ENCODE results near the gene FAM174C. TPM values are rescaled to one million over a fixed set of nuclear protein-coding genes. Genes with fewer than 3 reads are reported as not detected.

FAM174C gene
- total RNA-seq, 1 experiment from 2014 or later = 59.4 TPM

DNA sequence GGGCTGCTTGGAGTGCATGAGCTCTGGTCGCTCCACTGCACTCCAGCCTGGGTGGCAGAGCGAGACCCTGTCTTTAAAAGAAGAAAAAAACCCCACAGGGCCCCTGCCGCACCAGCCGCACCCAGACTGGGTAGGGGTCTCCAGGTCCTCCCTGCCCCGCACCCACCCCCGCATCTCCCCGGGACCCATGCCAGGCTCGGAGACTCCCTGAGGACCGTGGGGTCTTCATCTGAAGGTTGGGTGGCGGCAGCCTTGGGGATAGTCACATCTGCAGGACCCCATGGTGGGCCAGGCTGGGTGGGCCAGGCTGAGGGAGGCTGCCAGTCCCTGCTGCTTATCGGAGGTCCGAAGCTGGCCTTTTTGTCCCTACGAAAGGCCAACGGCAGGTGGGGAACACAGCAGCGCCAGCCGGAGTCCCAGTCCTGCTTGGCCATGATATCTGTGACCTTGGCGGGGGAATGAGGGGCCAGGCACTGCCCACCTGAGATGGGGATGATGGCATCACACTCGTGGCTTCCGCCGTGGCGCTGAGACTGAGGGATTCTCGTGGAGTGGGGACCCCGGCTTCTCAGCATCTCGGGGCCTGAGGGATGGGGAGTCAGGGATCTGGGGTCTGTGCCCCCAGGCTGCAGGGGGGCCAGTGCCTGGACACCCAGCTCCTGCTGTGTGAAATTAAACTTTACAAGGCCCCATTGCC is 21.4 kb downstream of the FAM174C start:
- no peak overlapping the region for H3K27ac Mint-ChIP-seq
- no peak for ATAC-seq
- no peak for DNase-seq (ENCODE audit: low spot score)
- POLR2A ChIA-PET = no interaction called here
- CTCF ChIA-PET = no interaction called here
- no peaks in the 10 kb centered on the region for H3K36me3 Mint-ChIP-seq
- no peaks in the 10 kb centered on the region for H3K9me3 Mint-ChIP-seq
- H3K27me3 Mint-ChIP-seq (ENCODE audit: low read depth) = peaks cover 8% of the 10 kb centered on the region
- no peak overlapping the region for H3K4me3 Mint-ChIP-seq
- TF ChIP-seq, protein P1, sequence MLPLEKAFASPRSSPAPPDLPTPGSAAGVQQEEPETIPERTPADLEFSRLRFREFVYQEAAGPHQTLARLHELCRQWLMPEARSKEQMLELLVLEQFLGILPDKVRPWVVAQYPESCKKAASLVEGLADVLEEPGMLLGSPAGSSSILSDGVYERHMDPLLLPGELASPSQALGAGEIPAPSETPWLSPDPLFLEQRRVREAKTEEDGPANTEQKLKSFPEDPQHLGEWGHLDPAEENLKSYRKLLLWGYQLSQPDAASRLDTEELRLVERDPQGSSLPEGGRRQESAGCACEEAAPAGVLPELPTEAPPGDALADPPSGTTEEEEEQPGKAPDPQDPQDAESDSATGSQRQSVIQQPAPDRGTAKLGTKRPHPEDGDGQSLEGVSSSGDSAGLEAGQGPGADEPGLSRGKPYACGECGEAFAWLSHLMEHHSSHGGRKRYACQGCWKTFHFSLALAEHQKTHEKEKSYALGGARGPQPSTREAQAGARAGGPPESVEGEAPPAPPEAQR (CRISPR knock-in tag; IDR thresholded peaks at IDR 0.05) = no peak
- TF ChIP-seq, protein P2, sequence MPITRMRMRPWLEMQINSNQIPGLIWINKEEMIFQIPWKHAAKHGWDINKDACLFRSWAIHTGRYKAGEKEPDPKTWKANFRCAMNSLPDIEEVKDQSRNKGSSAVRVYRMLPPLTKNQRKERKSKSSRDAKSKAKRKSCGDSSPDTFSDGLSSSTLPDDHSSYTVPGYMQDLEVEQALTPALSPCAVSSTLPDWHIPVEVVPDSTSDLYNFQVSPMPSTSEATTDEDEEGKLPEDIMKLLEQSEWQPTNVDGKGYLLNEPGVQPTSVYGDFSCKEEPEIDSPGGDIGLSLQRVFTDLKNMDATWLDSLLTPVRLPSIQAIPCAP (CRISPR knock-in tag; IDR thresholded peaks at IDR 0.05) = no peak
- TF ChIP-seq, protein P3, sequence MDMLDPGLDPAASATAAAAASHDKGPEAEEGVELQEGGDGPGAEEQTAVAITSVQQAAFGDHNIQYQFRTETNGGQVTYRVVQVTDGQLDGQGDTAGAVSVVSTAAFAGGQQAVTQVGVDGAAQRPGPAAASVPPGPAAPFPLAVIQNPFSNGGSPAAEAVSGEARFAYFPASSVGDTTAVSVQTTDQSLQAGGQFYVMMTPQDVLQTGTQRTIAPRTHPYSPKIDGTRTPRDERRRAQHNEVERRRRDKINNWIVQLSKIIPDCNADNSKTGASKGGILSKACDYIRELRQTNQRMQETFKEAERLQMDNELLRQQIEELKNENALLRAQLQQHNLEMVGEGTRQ (CRISPR knock-in tag; IDR thresholded peaks at IDR 0.05) = no peak
- TF ChIP-seq, protein P4, sequence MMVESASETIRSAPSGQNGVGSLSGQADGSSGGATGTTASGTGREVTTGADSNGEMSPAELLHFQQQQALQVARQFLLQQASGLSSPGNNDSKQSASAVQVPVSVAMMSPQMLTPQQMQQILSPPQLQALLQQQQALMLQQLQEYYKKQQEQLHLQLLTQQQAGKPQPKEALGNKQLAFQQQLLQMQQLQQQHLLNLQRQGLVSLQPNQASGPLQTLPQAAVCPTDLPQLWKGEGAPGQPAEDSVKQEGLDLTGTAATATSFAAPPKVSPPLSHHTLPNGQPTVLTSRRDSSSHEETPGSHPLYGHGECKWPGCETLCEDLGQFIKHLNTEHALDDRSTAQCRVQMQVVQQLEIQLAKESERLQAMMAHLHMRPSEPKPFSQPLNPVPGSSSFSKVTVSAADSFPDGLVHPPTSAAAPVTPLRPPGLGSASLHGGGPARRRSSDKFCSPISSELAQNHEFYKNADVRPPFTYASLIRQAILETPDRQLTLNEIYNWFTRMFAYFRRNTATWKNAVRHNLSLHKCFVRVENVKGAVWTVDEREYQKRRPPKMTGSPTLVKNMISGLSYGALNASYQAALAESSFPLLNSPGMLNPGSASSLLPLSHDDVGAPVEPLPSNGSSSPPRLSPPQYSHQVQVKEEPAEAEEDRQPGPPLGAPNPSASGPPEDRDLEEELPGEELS (CRISPR knock-in tag; IDR thresholded peaks at IDR 0.05) = no peak
- TF ChIP-seq EMX1 (CRISPR knock-in tag; IDR thresholded peaks at IDR 0.05) (no peak), CREM (CRISPR knock-in tag; IDR thresholded peaks at IDR 0.05) (no peak), ZNF121 (CRISPR knock-in tag; IDR thresholded peaks at IDR 0.05) (no peak), JUN (CRISPR knock-in tag; IDR thresholded peaks at IDR 0.05) (no peak), FOXJ3 (CRISPR knock-in tag; IDR thresholded peaks at IDR 0.05; ENCODE audit: borderline replicate concordance) (no peak), NFYB (CRISPR knock-in tag; conservative IDR thresholded peaks at IDR 0.05; ENCODE audit: low read depth) (no peak), IRF2 (CRISPR knock-in tag; IDR thresholded peaks at IDR 0.05; ENCODE audit: borderline replicate concordance, low read depth) (no peak), ZNF219 (CRISPR knock-in tag; IDR thresholded peaks at IDR 0.05; ENCODE audit: borderline replicate concordance) (no peak), KAT7 (CRISPR knock-in tag; IDR thresholded peaks at IDR 0.05; ENCODE audit: borderline replicate concordance) (no peak)
- TF ChIP-seq, protein P5, sequence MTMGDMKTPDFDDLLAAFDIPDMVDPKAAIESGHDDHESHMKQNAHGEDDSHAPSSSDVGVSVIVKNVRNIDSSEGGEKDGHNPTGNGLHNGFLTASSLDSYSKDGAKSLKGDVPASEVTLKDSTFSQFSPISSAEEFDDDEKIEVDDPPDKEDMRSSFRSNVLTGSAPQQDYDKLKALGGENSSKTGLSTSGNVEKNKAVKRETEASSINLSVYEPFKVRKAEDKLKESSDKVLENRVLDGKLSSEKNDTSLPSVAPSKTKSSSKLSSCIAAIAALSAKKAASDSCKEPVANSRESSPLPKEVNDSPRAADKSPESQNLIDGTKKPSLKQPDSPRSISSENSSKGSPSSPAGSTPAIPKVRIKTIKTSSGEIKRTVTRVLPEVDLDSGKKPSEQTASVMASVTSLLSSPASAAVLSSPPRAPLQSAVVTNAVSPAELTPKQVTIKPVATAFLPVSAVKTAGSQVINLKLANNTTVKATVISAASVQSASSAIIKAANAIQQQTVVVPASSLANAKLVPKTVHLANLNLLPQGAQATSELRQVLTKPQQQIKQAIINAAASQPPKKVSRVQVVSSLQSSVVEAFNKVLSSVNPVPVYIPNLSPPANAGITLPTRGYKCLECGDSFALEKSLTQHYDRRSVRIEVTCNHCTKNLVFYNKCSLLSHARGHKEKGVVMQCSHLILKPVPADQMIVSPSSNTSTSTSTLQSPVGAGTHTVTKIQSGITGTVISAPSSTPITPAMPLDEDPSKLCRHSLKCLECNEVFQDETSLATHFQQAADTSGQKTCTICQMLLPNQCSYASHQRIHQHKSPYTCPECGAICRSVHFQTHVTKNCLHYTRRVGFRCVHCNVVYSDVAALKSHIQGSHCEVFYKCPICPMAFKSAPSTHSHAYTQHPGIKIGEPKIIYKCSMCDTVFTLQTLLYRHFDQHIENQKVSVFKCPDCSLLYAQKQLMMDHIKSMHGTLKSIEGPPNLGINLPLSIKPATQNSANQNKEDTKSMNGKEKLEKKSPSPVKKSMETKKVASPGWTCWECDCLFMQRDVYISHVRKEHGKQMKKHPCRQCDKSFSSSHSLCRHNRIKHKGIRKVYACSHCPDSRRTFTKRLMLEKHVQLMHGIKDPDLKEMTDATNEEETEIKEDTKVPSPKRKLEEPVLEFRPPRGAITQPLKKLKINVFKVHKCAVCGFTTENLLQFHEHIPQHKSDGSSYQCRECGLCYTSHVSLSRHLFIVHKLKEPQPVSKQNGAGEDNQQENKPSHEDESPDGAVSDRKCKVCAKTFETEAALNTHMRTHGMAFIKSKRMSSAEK (CRISPR knock-in tag; IDR thresholded peaks at IDR 0.05; ENCODE audit: borderline replicate concordance) = no peak
- TF ChIP-seq, protein P6, sequence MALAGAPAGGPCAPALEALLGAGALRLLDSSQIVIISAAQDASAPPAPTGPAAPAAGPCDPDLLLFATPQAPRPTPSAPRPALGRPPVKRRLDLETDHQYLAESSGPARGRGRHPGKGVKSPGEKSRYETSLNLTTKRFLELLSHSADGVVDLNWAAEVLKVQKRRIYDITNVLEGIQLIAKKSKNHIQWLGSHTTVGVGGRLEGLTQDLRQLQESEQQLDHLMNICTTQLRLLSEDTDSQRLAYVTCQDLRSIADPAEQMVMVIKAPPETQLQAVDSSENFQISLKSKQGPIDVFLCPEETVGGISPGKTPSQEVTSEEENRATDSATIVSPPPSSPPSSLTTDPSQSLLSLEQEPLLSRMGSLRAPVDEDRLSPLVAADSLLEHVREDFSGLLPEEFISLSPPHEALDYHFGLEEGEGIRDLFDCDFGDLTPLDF (CRISPR knock-in tag; IDR thresholded peaks at IDR 0.05) = no peak
- H3K4me1 Mint-ChIP-seq = peaks cover 3% of the 10 kb centered on the region; the same call in 1 of the 2 replicates

All from WTC11 (cell line).